ENCODE data around the gene LYPD4. TPM values are rescaled to one million over a fixed set of nuclear protein-coding genes. Genes with fewer than 3 reads are reported as not detected.

Gene LYPD4
- total RNA-seq, 1 experiment from 2014 or later, result not detected

DNA sequence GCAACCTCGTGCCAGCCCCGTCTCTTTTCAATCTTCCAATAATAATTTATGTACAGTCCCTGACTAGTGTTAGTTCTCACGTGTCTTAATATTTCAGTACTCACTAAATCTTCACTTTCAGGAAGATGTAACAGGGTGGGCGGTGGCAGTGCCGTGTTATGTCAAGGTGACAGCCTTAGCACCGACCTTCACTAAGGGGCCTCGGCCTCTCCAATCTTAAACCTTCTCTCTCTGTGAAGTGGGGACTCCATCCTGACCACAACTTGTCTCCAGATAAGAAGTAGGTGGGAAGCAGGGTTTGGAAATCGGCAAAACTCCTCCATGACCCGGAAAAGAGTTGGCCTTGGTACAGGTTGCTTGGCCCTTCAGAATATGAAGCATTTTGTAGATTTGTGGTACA lies 17.4 kb upstream of the LYPD4 start:
- ChIA-PET POLR2A (interaction anchor here (1.9 kb wide), 1 partner anchor 11 kb away, joined by 7 read pairs; no protein-coding TSS in a partner anchor), CTCF (interaction anchor here (1.8 kb wide), 1 partner anchor 11 kb away, joined by 5 read pairs; no protein-coding TSS in a partner anchor)
- DNase-seq (ENCODE audit: low spot score) (no peak), ATAC-seq (no peak)
- peak overlapping the region; percentile 94 for H3K4me3 Mint-ChIP-seq
- peaks cover 58% of the 10 kb centered on the region for H3K36me3 Mint-ChIP-seq
- peak overlapping the region; percentile 92 for H3K27ac Mint-ChIP-seq
- H3K9me3 Mint-ChIP-seq, result no peaks in the 10 kb centered on the region
- peaks cover 51% of the 10 kb centered on the region for H3K4me1 Mint-ChIP-seq
- TF ChIP-seq ELF4 (CRISPR knock-in tag; IDR thresholded peaks at IDR 0.05; ENCODE audit: low read depth) (no peak), ZBTB21 (CRISPR knock-in tag; IDR thresholded peaks at IDR 0.05; ENCODE audit: borderline replicate concordance) (no peak), ZNF263 (CRISPR knock-in tag; IDR thresholded peaks at IDR 0.05; ENCODE audit: low read depth) (no peak), SOX15 (CRISPR knock-in tag; IDR thresholded peaks at IDR 0.05) (no peak), NFE2L1 (CRISPR knock-in tag; IDR thresholded peaks at IDR 0.05) (no peak), CREB1 (CRISPR knock-in tag; IDR thresholded peaks at IDR 0.05) (no peak), ETV6 (CRISPR knock-in tag; IDR thresholded peaks at IDR 0.05) (no peak), TEAD4 (CRISPR knock-in tag; IDR thresholded peaks at IDR 0.05) (no peak)
- TF ChIP-seq, protein P1, sequence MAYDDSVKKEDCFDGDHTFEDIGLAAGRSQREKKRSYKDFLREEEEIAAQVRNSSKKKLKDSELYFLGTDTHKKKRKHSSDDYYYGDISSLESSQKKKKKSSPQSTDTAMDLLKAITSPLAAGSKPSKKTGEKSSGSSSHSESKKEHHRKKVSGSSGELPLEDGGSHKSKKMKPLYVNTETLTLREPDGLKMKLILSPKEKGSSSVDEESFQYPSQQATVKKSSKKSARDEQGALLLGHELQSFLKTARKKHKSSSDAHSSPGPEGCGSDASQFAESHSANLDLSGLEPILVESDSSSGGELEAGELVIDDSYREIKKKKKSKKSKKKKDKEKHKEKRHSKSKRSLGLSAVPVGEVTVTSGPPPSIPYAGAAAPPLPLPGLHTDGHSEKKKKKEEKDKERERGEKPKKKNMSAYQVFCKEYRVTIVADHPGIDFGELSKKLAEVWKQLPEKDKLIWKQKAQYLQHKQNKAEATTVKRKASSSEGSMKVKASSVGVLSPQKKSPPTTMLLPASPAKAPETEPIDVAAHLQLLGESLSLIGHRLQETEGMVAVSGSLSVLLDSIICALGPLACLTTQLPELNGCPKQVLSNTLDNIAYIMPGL (CRISPR knock-in tag; IDR thresholded peaks at IDR 0.05), result no peak
- TF ChIP-seq, protein P2, sequence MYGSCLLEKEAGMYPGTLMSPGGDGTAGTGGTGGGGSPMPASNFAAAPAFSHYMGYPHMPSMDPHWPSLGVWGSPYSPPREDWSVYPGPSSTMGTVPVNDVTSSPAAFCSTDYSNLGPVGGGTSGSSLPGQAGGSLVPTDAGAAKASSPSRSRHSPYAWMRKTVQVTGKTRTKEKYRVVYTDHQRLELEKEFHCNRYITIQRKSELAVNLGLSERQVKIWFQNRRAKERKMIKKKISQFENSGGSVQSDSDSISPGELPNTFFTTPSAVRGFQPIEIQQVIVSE (CRISPR knock-in tag; IDR thresholded peaks at IDR 0.05; ENCODE audit: borderline replicate concordance), result no peak
- TF ChIP-seq, protein P3, sequence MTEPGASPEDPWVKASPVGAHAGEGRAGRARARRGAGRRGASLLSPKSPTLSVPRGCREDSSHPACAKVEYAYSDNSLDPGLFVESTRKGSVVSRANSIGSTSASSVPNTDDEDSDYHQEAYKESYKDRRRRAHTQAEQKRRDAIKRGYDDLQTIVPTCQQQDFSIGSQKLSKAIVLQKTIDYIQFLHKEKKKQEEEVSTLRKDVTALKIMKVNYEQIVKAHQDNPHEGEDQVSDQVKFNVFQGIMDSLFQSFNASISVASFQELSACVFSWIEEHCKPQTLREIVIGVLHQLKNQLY (CRISPR knock-in tag; IDR thresholded peaks at IDR 0.05), result no peak
- TF ChIP-seq, protein P4, sequence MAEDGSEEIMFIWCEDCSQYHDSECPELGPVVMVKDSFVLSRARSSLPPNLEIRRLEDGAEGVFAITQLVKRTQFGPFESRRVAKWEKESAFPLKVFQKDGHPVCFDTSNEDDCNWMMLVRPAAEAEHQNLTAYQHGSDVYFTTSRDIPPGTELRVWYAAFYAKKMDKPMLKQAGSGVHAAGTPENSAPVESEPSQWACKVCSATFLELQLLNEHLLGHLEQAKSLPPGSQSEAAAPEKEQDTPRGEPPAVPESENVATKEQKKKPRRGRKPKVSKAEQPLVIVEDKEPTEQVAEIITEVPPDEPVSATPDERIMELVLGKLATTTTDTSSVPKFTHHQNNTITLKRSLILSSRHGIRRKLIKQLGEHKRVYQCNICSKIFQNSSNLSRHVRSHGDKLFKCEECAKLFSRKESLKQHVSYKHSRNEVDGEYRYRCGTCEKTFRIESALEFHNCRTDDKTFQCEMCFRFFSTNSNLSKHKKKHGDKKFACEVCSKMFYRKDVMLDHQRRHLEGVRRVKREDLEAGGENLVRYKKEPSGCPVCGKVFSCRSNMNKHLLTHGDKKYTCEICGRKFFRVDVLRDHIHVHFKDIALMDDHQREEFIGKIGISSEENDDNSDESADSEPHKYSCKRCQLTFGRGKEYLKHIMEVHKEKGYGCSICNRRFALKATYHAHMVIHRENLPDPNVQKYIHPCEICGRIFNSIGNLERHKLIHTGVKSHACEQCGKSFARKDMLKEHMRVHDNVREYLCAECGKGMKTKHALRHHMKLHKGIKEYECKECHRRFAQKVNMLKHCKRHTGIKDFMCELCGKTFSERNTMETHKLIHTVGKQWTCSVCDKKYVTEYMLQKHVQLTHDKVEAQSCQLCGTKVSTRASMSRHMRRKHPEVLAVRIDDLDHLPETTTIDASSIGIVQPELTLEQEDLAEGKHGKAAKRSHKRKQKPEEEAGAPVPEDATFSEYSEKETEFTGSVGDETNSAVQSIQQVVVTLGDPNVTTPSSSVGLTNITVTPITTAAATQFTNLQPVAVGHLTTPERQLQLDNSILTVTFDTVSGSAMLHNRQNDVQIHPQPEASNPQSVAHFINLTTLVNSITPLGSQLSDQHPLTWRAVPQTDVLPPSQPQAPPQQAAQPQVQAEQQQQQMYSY (CRISPR knock-in tag; IDR thresholded peaks at IDR 0.05), result no peak
- TF ChIP-seq, protein P5, sequence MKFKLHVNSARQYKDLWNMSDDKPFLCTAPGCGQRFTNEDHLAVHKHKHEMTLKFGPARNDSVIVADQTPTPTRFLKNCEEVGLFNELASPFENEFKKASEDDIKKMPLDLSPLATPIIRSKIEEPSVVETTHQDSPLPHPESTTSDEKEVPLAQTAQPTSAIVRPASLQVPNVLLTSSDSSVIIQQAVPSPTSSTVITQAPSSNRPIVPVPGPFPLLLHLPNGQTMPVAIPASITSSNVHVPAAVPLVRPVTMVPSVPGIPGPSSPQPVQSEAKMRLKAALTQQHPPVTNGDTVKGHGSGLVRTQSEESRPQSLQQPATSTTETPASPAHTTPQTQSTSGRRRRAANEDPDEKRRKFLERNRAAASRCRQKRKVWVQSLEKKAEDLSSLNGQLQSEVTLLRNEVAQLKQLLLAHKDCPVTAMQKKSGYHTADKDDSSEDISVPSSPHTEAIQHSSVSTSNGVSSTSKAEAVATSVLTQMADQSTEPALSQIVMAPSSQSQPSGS (CRISPR knock-in tag; IDR thresholded peaks at IDR 0.05; ENCODE audit: borderline replicate concordance, low read depth), result no peak
- TF ChIP-seq, protein P6, sequence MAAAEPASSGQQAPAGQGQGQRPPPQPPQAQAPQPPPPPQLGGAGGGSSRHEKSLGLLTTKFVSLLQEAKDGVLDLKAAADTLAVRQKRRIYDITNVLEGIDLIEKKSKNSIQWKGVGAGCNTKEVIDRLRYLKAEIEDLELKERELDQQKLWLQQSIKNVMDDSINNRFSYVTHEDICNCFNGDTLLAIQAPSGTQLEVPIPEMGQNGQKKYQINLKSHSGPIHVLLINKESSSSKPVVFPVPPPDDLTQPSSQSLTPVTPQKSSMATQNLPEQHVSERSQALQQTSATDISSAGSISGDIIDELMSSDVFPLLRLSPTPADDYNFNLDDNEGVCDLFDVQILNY (CRISPR knock-in tag; IDR thresholded peaks at IDR 0.05), result no peak
- TF ChIP-seq, protein P7, sequence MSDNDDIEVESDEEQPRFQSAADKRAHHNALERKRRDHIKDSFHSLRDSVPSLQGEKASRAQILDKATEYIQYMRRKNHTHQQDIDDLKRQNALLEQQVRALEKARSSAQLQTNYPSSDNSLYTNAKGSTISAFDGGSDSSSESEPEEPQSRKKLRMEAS (CRISPR knock-in tag; IDR thresholded peaks at IDR 0.05), result no peak
- TF ChIP-seq, protein P8, sequence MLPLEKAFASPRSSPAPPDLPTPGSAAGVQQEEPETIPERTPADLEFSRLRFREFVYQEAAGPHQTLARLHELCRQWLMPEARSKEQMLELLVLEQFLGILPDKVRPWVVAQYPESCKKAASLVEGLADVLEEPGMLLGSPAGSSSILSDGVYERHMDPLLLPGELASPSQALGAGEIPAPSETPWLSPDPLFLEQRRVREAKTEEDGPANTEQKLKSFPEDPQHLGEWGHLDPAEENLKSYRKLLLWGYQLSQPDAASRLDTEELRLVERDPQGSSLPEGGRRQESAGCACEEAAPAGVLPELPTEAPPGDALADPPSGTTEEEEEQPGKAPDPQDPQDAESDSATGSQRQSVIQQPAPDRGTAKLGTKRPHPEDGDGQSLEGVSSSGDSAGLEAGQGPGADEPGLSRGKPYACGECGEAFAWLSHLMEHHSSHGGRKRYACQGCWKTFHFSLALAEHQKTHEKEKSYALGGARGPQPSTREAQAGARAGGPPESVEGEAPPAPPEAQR (CRISPR knock-in tag; IDR thresholded peaks at IDR 0.05), result no peak
- TF ChIP-seq, protein P9, sequence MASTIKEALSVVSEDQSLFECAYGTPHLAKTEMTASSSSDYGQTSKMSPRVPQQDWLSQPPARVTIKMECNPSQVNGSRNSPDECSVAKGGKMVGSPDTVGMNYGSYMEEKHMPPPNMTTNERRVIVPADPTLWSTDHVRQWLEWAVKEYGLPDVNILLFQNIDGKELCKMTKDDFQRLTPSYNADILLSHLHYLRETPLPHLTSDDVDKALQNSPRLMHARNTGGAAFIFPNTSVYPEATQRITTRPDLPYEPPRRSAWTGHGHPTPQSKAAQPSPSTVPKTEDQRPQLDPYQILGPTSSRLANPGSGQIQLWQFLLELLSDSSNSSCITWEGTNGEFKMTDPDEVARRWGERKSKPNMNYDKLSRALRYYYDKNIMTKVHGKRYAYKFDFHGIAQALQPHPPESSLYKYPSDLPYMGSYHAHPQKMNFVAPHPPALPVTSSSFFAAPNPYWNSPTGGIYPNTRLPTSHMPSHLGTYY (CRISPR knock-in tag; IDR thresholded peaks at IDR 0.05), result no peak
- peaks cover 6% of the 10 kb centered on the region for H3K27me3 Mint-ChIP-seq (ENCODE audit: low read depth)

Measured in WTC11 (cell line).